ENCODE results near the gene COLGALT1.
"Not testable (repeated sequence)": the region's sequence is repeated elsewhere in the genome, so short reads cannot be mapped to it uniquely, and the experiment has no call there.

Gene COLGALT1

DNA sequence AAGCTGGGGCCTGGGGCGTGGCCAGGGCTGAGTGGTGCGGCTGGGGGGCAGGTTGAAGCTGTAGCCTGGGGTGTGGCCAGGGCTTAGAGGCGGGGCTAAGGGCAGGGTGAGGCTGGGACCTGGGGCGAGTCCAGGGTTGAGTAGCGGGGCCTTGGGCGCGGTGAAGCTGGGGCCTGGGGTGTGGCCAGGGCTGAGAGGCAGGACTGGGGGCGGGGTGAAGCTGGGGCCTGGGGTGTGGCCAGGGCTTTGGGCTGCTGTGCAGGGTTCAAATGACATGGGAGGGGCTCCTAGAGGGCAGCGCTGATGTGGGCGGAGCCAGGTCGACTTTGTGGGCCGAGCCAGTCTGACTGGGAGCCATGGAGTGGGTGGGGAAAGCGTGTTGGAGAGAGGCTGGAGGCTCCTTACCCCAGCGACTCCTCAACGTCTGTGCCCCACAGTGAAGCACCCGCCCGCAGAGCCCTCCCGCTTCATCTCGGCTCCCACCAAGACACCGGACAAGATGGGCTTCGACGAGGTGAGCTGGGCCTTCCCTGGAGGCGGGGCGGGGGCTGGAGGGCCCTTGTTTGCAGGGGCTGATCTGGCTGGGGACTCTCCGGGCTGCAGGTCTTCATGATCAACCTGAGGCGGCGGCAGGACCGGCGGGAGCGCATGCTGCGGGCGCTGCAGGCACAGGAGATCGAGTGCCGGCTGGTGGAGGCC is 21.5 kb downstream of the COLGALT1 start:
- TF ChIP-seq, protein P1, sequence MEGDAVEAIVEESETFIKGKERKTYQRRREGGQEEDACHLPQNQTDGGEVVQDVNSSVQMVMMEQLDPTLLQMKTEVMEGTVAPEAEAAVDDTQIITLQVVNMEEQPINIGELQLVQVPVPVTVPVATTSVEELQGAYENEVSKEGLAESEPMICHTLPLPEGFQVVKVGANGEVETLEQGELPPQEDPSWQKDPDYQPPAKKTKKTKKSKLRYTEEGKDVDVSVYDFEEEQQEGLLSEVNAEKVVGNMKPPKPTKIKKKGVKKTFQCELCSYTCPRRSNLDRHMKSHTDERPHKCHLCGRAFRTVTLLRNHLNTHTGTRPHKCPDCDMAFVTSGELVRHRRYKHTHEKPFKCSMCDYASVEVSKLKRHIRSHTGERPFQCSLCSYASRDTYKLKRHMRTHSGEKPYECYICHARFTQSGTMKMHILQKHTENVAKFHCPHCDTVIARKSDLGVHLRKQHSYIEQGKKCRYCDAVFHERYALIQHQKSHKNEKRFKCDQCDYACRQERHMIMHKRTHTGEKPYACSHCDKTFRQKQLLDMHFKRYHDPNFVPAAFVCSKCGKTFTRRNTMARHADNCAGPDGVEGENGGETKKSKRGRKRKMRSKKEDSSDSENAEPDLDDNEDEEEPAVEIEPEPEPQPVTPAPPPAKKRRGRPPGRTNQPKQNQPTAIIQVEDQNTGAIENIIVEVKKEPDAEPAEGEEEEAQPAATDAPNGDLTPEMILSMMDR (conservative IDR thresholded peaks at IDR 0.05) = no peak
- no peak overlapping the region for H3K27ac ChIP-seq

DNA sequence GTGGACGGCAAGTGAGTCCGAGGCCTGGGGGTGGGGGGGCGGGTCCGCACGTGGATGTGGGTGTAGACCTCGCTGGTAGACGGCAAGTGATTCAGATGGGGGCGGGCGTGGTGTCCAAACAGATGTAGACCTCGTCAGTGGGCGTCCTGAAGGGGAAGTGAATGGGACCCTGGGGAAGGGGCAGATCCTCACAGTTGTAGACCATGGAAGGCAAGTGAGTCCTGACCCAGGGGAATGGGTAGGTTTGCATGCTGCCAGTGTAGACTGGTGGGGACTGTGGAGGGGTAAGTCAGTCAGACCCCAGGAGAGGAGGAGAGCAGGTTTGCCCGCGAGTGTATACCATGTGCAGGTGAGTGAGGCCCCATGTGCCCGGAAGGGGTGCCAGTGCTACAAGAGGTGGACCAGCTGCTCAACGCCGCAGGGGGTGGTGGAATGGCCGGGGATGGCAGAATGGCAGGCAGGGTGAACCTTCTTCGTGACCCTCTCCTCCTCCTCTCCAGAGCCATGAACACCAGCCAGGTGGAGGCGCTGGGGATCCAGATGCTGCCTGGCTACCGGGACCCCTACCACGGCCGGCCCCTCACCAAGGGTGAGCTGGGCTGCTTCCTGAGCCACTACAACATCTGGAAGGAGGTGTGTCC is 22.1 kb downstream of the COLGALT1 start:
- TF ChIP-seq, protein P1 (conservative IDR thresholded peaks at IDR 0.05) = no peak
- no peak overlapping the region for H3K27ac ChIP-seq

DNA sequence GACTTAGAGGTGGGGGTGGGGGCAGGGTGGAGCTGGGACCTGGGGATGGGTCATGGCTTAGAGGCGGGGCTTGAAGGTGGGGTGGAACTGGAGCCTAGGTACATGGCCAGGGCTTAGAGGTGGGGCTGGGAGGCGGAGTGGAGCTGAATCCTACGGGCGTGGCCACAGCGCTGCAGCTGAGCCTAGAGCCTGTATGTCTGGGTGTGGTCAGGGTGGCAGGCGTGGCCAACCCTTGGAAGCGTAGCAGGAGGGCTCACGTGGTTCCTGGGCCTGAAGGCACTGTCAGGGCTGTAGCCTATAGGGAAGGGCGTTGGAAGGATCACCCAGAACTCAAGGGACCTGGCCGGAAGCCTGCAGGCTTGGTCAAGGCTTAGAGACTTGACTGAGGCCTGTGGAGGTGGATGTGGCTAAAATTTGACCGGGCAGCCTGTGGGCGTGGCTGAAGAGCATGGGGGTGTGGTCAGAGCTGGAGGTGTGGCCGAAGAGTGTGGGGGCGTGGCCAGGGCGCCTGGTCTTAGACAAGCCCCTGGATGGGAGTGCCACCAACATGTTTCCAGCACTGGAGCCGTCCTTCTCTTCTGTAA is 24.3 kb downstream of the COLGALT1 start:
- no peak overlapping the region for H3K27ac ChIP-seq
- TF ChIP-seq, protein P1 (conservative IDR thresholded peaks at IDR 0.05) = no peak

DNA sequence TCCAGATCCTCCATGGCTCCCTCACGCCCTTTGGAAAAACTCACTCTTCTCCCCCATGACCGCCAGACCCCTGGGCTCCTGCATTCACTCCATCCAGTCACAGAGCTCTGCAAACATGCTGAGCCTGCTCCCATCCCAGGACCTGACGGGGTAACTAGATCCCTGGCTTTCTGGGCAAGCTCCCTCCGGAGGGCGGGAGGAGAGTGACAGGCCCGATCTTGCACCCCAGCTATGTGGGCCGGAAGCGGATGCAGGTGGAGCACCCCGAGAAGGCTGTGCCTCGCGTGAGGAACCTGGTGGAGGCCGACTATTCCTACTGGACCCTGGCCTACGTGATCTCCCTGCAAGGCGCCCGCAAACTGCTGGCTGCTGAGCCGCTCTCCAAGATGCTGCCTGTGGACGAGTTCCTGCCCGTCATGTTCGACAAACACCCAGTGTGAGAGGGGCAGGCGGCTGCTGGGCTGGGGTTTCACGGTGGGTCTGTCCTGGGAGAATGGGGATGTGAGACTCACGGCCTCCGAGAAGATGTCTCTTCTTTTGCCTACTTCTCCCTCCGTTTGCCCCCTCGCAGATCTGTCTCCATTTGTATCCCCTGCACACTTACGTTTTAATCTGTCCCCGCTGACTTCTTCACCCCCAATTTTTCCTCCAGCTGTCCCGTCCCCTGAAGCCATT is 25.2 kb downstream of the COLGALT1 start:
- H3K27ac ChIP-seq = no peak overlapping the region
- TF ChIP-seq, protein P1 (conservative IDR thresholded peaks at IDR 0.05) = no peak

DNA sequence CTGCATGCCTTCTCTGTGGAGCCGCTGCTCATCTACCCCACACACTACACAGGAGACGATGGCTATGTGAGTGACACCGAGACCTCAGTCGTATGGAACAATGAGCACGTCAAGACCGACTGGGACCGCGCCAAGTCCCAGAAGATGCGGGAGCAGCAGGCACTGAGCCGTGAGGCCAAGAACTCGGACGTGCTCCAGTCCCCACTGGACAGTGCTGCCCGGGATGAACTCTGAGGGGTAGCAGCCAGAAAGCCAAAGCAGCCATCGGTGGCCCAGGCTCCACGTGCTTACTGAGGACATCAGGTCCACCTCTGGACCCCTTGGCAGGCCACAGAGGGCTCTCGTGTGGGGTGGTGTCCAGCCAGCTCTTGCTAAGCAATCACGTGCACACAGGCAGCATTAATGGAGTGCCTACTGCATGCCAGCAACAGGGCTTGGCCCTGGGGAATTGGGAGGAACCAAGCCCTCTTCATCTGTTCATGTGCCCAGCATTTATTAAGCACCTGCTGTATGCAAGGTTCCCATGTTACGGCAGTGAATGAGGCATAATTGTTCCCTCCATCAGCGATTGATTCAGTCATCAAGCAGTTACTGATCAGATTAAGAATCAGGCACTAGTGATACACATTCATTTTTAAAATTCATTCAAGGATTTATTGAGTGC is 25.9 kb downstream of the COLGALT1 start:
- TF ChIP-seq, protein P1 (conservative IDR thresholded peaks at IDR 0.05) = no peak
- no peak overlapping the region for H3K27ac ChIP-seq

DNA sequence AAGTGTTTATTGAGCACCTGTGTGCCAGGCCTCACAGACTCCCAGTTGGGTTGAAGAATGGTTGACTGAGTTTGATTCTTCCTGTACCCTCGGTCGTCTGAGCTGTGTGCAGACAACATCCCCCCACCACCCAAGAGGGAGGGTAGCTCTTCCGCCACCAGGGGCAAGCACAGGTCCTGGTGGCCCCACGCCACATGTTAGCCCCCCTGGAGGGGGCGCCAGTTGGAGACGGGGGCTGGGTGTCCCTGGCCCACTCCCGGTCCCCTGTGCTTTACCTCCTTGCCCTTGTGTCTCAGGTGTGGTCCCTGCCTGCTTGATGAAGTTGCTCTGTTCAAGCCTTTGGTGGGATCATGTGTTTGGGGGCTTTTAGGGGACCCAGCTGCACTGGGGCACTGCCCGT is 27.2 kb downstream of the COLGALT1 start:
- no peak overlapping the region for H3K27ac ChIP-seq
- TF ChIP-seq, protein P1 (conservative IDR thresholded peaks at IDR 0.05) = no peak

DNA sequence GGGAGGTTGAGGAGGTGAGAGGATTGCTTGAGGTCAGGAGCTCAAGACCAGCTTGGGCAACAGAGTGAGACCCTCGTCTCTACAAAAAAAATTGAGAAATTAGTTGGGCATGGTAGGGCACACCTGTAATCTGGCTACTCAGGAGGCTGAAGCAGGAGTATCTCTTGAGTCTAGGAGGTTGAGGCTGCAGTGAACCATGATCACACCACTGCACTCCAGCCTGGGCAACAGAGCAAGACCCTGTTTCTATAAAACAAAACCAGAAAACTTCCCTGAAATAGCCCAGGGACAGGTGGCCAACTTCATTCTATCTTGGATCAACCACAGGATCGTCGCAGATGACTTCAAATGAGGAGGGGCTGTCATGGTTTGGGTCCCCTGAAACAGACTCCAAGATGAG is 28.7 kb downstream of the COLGALT1 start:
- no peak overlapping the region for H3K27ac ChIP-seq
- TF ChIP-seq, protein P1 (conservative IDR thresholded peaks at IDR 0.05) = no peak

DNA sequence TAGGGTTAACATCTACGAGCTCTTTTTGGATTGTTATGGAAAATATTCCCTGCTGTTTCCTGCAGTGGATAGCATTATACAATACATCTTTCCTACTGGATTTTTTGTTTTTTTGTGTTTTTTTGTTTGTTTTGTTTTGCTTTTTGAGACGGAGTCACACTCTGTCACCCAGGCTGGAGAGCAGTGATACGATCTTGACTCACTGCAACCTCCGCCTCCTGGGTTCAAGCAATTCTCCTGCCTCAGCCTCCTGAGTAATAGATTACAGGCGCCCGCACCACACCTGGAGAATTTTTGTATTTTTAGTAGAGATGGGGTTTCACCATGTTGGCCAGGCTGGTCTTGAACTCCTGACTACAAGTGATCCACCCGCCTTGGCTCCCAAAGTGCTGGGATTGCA is 29.9 kb downstream of the COLGALT1 start:
- H3K27ac ChIP-seq = not testable (repeated sequence)

Measured in VCaP (cell line).